Right renal cortex interstitium (tissue), 3 donors: ENCODE data around the gene OVOL1. TPM values are rescaled to one million over a fixed set of nuclear protein-coding genes. Genes with fewer than 3 reads are reported as not detected.
"Not testable (repeated sequence)": the region's sequence is repeated elsewhere in the genome, so short reads cannot be mapped to it uniquely, and the experiment has no call there.

Source experiments
- DNase-seq, 3 donors: peaks; one replicate each; pipeline ENCODE4 v3.0.0-alpha.2; 2013; ENCODE audit warnings: low read depth in 3 of 3, low spot score in 2 of 3
- polyA plus RNA-seq, 3 donors: library from polyadenylated mRNA; unstranded; fragments of 120-200 nt; gene quantifications; one replicate each; pipeline ENCODE4 v1.2.1, GENCODE V29; 2013; ENCODE audit not compliant: insufficient read length in 3 of 3

The OVOL1 gene
- polyA plus RNA-seq, 3 donors = 9.3 to 12.8 (median 12.6) TPM

GRCh38 chr11:65814131-65814985 lies 27.5 kb downstream of the OVOL1 start:
- no peak for DNase-seq

GRCh38 chr11:65814986-65815565 lies 28.2 kb downstream of the OVOL1 start:
- no peak for DNase-seq

GRCh38 chr11:65816696-65817095 lies 29.8 kb downstream of the OVOL1 start:
- no peak for DNase-seq

- DNase-seq = peak in 1 of 3 donors; percentile 41
Observed at GRCh38 chr11:65817312-65817834, 30.5 kb downstream of the OVOL1 start.

- peak; percentile 60 to 84 (median 75) for DNase-seq
Observed at GRCh38 chr11:65817835-65818680, 31.2 kb downstream of the OVOL1 start.

GRCh38 chr11:65821107-65821506 lies 34.2 kb downstream of the OVOL1 start:
- no peak for DNase-seq

GRCh38 chr11:65822776-65823528 lies 36.1 kb downstream of the OVOL1 start:
- no peak for DNase-seq

GRCh38 chr11:65826984-65827735 lies 40.3 kb downstream of the OVOL1 start:
- no peak for DNase-seq

- no peak for DNase-seq
Observed at GRCh38 chr11:65829459-65829858, 42.6 kb downstream of the OVOL1 start.

GRCh38 chr11:65832231-65832630 lies 45.4 kb downstream of the OVOL1 start:
- not testable (repeated sequence) for DNase-seq

- DNase-seq = peak; percentile 86 to 89 (median 87)
Observed at GRCh38 chr11:65833297-65834030, 46.6 kb downstream of the OVOL1 start, which contains the start of gene SNX32. Gene SNX32 (plus strand): TSS chr11:65833963. CDS start chr11:65834066, 103 bp downstream.

GRCh38 chr11:65834202-65834601 lies 47.3 kb downstream of the OVOL1 start:
- DNase-seq = no peak

- DNase-seq = no peak
Observed at GRCh38 chr11:65842144-65842543, 55.3 kb downstream of the OVOL1 start.

GRCh38 chr11:65843811-65844210 lies 56.9 kb downstream of the OVOL1 start:
- no peak for DNase-seq

GRCh38 chr11:65844231-65844872 lies 57.5 kb downstream of the OVOL1 start:
- DNase-seq = no peak
